Amygdala (tissue), 56 donors: ENCODE measurements around the gene TENT4B.

Experiments used
- DNase-seq, 56 donors: peaks; one replicate each; lab custom pipeline; 2025; lab: John Stamatoyannopoulos, UW

Gene TENT4B

DNA sequence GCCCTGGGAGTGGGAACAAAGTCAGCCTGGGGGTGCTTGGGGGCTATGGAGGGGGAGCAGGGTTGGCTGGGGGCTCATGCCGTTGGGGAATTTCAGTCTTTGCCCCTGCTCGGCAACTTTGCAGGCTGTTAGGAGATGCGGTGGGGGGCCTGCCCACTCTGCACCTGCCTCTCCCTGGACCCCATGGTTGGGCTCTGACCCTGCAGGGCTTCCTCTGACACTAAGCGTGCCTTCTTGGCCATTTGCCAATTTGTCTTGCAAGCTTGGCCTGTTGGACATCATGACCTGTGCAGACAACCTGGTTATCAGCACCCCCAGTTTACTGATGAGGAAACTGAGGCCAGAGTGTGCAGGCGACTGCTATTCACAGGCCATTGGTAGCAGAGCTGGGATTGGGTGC lies 127.8 kb downstream of the TENT4B start:
- DNase-seq, result no peak
